ENCODE measurements around the gene LRCH2. TPM values are rescaled to one million over a fixed set of nuclear protein-coding genes. Genes with fewer than 3 reads are reported as not detected.
A peak's percentile ranks its signal among the peaks of the same experiment; 100 is the strongest.
"Not testable (repeated sequence)": the region's sequence is repeated elsewhere in the genome, so short reads cannot be mapped to it uniquely, and the experiment has no call there.

The LRCH2 gene
- total RNA-seq, 2 donors from 2014 or later: 0.44 to 2.7 TPM

DNA sequence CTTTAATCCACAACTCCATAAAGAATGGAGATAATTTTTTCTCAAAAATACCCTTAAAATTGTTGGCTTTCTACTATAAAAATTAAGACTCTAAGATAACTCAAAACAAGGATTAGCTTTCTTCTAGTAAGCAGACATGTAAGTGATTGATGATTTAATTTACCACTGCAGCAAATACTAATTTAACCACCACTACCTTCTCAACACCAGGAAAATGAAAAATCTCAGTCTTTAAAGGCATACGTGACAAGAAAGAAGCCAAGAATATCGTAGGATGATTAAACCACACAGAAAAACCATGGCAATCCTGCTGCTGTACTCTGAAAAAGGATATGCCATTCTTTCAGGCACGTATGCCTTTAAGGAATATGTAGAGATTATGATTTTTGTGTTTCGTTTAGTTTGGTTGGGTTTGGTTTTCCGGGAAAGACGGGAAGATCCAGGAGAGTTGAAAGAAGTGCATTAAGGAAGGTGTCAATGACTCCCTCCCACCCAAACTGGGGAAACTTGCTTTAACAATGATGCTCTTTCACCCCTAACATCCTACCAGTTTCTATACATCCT is 881 bp downstream of the LRCH2 start:
- Histone ChIP-seq H3K9ac (ENCODE audit: low read depth in 2 of 2, low read length in 2 of 2) (peak overlapping the region in 1 of 2 donors; percentile 26), H3K9me3 (no peaks in the 10 kb centered on the region), H3K4me1 (no peaks in the 10 kb centered on the region), H3K4me3 (peak overlapping the region; percentile 28), H3K36me3 (no peaks in the 10 kb centered on the region), H3K27ac (no peak overlapping the region), H3K27me3 (peaks cover 11% of the 10 kb centered on the region)
- intact Hi-C loops (cut with DNase I): no loop called here
- no peak for DNase-seq
- TF ChIP-seq, protein P1, sequence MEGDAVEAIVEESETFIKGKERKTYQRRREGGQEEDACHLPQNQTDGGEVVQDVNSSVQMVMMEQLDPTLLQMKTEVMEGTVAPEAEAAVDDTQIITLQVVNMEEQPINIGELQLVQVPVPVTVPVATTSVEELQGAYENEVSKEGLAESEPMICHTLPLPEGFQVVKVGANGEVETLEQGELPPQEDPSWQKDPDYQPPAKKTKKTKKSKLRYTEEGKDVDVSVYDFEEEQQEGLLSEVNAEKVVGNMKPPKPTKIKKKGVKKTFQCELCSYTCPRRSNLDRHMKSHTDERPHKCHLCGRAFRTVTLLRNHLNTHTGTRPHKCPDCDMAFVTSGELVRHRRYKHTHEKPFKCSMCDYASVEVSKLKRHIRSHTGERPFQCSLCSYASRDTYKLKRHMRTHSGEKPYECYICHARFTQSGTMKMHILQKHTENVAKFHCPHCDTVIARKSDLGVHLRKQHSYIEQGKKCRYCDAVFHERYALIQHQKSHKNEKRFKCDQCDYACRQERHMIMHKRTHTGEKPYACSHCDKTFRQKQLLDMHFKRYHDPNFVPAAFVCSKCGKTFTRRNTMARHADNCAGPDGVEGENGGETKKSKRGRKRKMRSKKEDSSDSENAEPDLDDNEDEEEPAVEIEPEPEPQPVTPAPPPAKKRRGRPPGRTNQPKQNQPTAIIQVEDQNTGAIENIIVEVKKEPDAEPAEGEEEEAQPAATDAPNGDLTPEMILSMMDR (IDR thresholded peaks at IDR 0.05): no peak

DNA sequence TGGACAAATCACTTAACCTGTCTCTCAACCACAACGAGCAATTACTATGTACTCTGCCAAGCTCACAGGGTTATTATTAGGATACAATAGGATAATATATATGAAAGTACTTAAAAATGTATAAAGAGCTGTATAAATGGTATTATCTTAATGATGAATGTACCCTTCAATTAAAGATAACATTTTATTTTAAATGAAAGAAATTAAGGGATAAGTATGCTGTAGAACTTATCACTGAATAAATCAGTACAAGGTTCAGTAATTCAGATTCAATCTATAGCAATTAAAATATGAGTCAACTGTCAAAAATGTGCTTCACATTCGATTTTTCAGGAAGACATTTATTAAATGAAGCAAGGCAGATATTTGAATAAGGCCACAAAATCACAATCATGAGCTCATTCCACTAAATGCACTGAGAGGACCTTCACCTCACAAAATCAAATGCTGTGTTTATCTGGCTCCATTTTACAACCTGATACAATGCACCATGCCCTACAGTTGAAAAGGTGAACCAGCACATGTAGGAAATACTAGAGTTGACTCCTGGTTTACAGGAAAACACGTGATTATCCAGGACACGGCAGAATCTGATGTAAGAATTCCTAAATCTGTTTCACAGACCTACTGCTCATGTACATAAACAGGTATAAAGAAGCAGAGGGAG is 4.4 kb downstream of the LRCH2 start:
- Histone ChIP-seq H3K36me3 (no peaks in the 10 kb centered on the region), H3K27me3 (peaks cover 11% of the 10 kb centered on the region), H3K9ac (ENCODE audit: low read depth in 2 of 2, low read length in 2 of 2) (no peak overlapping the region), H3K4me3 (no peak overlapping the region), H3K27ac (no peak overlapping the region), H3K9me3 (no peaks in the 10 kb centered on the region), H3K4me1 (no peaks in the 10 kb centered on the region)
- no peak for DNase-seq
- TF ChIP-seq, protein P1 (IDR thresholded peaks at IDR 0.05): no peak
- intact Hi-C loops (cut with DNase I): no loop called here

DNA sequence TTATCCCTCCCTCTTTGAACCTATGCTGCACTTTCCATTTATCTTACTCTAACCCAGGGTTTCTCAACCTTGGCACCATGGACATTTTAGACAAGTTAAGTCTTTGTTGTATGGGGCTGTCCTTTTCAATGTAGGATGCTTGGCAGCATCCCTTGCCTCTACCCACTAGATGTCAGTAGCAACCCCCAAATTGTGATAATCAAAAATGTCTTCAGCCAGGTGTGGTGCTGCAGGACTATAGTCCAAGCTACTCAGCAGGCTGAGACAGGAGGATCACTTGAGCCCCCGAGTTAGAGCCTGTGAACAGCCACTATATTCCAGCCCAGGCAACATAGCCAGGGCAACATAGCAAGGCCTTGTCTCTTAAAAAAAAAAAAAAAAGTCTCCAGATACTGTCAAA is 7.0 kb downstream of the LRCH2 start:
- no peak for DNase-seq
- TF ChIP-seq, protein P1 (IDR thresholded peaks at IDR 0.05): no peak
- no peaks in the 10 kb centered on the region for H3K9me3 ChIP-seq
- no peaks in the 10 kb centered on the region for H3K4me1 ChIP-seq
- H3K36me3 ChIP-seq: no peaks in the 10 kb centered on the region
- intact Hi-C loops (cut with DNase I): no loop called here
- no peak overlapping the region for H3K9ac ChIP-seq (ENCODE audit: low read depth in 2 of 2, low read length in 2 of 2)
- no peak overlapping the region for H3K4me3 ChIP-seq
- H3K27me3 ChIP-seq: no peaks in the 10 kb centered on the region
- no peak overlapping the region for H3K27ac ChIP-seq

DNA sequence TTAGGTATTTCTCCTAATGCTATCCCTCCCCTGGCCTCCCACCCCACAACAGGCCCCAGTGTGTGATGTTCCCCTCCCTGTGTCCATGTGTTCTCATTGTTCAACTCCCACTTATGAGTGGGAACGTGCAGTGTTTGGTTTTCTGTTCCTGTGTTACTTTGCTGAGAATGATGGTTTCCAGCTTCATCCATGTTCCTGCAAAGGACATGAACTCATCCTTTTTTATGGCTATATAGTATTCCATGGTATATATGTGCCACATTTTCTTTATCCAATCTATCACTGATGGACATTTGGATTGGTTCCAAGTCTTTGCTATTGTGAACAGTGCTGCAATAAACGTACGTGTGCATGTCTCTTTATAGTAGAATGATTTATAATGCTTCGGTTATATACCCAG is 16.6 kb downstream of the LRCH2 start:
- H3K9ac ChIP-seq (ENCODE audit: low read depth in 2 of 2, low read length in 2 of 2); intact Hi-C loops (cut with DNase I); H3K4me3 ChIP-seq; H3K36me3 ChIP-seq; H3K4me1 ChIP-seq; DNase-seq; H3K27me3 ChIP-seq; H3K9me3 ChIP-seq; H3K27ac ChIP-seq: not testable (repeated sequence)

DNA sequence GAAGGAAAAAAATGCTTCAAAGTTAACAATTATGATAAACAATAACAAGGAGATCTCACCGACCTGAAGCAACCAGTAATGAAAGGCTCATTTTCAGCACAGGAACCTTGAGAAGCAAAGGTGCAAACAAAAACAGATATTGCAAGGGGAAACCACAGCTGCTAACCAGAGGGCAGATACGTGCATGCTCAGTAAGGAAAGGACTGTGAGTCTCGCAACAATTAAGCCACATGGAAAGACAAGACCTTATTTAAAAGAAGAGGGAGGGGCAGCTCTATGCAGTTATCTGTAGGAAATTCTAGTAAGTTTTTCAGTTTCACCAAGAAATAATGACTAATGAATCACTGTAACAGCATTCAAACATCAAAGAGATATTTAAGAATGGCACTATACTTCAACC is 19.3 kb downstream of the LRCH2 start:
- H3K4me1 ChIP-seq: no peaks in the 10 kb centered on the region
- no peak for DNase-seq
- H3K27ac ChIP-seq: no peak overlapping the region
- no peaks in the 10 kb centered on the region for H3K36me3 ChIP-seq
- no peak overlapping the region for H3K4me3 ChIP-seq
- no peaks in the 10 kb centered on the region for H3K27me3 ChIP-seq
- TF ChIP-seq, protein P1 (IDR thresholded peaks at IDR 0.05): no peak
- H3K9ac ChIP-seq (ENCODE audit: low read depth in 2 of 2, low read length in 2 of 2): no peak overlapping the region
- no peaks in the 10 kb centered on the region for H3K9me3 ChIP-seq
- intact Hi-C loops (cut with DNase I): no loop called here

DNA sequence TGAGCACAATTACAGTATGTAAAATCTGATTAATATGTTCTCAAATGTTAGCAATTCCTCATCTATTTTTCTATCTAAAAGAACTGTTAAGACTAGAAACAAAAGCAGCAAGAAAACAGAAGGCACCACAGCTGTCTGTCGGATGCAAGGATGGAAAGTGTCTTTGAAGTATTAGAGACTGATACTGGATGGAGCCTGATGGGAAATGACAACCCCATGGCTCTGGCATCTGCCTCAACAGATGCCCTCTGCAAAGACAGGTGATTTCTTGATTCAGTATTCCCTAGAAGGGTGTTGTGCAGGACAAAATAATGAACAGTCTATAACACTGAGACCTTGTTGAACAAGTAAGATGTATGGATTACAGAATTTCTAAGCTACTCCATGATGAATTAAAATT is 19.7 kb downstream of the LRCH2 start:
- intact Hi-C loops (cut with DNase I): no loop called here
- no peak overlapping the region for H3K27ac ChIP-seq
- H3K27me3 ChIP-seq: no peaks in the 10 kb centered on the region
- no peak overlapping the region for H3K4me3 ChIP-seq
- H3K9ac ChIP-seq (ENCODE audit: low read depth in 2 of 2, low read length in 2 of 2): no peak overlapping the region
- no peak for DNase-seq
- no peaks in the 10 kb centered on the region for H3K4me1 ChIP-seq
- no peaks in the 10 kb centered on the region for H3K9me3 ChIP-seq
- H3K36me3 ChIP-seq: no peaks in the 10 kb centered on the region
- TF ChIP-seq, protein P1 (IDR thresholded peaks at IDR 0.05): no peak

DNA sequence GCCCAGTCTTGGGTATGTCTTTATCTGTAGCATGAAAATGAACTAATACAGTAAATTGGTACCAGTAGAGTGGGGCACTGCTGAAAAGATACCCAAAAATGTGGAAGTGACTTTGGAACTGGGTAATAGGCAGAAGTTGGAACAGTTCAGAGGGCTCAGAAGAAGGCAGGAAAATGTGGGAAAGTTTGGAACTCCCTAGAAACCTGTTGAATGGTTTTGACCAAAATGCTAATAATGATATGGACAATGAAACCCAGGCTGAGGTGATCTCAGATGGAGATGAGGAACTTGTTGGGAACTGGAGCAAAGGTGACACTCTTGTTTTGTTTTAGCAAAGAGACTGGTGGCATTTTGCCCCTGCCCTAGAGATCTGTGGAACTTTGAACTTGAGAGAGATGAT is 24.3 kb downstream of the LRCH2 start:
- H3K27ac ChIP-seq; DNase-seq; H3K4me1 ChIP-seq; H3K9me3 ChIP-seq; H3K4me3 ChIP-seq; H3K27me3 ChIP-seq; intact Hi-C loops (cut with DNase I); H3K9ac ChIP-seq (ENCODE audit: low read depth in 2 of 2, low read length in 2 of 2); H3K36me3 ChIP-seq: not testable (repeated sequence)
